ENCODE measurements around the gene GREB1.

DNA sequence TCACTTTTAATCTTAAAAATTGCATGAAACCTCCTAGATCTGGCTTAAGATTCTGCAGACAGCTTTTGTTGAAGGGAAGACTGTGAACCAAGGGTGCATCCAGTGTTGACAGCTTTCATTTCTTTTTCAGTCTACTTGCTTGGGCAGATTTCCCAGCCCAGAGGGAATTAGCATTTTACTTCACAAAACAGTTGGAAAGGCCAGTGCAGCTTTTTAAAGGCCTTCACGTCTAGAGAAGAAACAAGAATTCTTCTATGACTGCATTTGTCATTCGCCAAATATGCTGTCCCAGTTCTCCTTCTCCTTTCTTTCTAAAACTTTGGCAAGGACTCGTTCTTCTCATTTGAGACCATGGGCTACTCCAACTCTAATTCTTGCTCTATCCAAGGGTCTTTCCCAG is 118.7 kb downstream of the GREB1 start:
- TF ChIP-seq, protein P1, sequence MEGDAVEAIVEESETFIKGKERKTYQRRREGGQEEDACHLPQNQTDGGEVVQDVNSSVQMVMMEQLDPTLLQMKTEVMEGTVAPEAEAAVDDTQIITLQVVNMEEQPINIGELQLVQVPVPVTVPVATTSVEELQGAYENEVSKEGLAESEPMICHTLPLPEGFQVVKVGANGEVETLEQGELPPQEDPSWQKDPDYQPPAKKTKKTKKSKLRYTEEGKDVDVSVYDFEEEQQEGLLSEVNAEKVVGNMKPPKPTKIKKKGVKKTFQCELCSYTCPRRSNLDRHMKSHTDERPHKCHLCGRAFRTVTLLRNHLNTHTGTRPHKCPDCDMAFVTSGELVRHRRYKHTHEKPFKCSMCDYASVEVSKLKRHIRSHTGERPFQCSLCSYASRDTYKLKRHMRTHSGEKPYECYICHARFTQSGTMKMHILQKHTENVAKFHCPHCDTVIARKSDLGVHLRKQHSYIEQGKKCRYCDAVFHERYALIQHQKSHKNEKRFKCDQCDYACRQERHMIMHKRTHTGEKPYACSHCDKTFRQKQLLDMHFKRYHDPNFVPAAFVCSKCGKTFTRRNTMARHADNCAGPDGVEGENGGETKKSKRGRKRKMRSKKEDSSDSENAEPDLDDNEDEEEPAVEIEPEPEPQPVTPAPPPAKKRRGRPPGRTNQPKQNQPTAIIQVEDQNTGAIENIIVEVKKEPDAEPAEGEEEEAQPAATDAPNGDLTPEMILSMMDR (IDR thresholded peaks at IDR 0.05): no peak
- TF ChIP-seq POLR2A (IDR thresholded peaks at IDR 0.05): no peak
